T-helper 1 cell treated with Interleukin-12 subunit alpha and Interleukin-12 subunit beta and Interleukin-4 antibody, amounts not matched to agents 30 μg/mL and 1 μg/mL, for 36 hours (primary cell): ENCODE data around the gene PIGBOS1.
A peak's percentile ranks its signal among the peaks of the same experiment; 100 is the strongest.

ENCODE experiments used
- H3K27ac Mint-ChIP-seq: one replicate; pipeline ENCODE4 v1.8.0; 2021; ENCODE audit warnings: mild to moderate bottlenecking, mixed read lengths
- H3K27me3 Mint-ChIP-seq: one replicate; pipeline ENCODE4 v1.8.0; 2021; ENCODE audit warnings: low read depth, mixed read lengths
- H3K36me3 Mint-ChIP-seq: one replicate; pipeline ENCODE4 v1.8.0; 2021; ENCODE audit warnings: low read depth, mixed read lengths
- H3K4me1 Mint-ChIP-seq: one replicate; pipeline ENCODE4 v1.8.0; 2021; ENCODE audit warnings: low read depth, mixed read lengths
- H3K4me3 Mint-ChIP-seq: one replicate; pipeline ENCODE4 v1.8.0; 2021; ENCODE audit warnings: mild to moderate bottlenecking, moderate library complexity, mixed read lengths
- H3K9me3 Mint-ChIP-seq: one replicate; pipeline ENCODE4 v1.8.0; 2021; ENCODE audit warnings: mixed read lengths

Gene PIGBOS1

GRCh38 chr15:55318588-55319494 lies at the start of gene PIGBOS1, which contains the start of gene PIGB:
Gene PIGBOS1 (minus strand): TSS chr15:55319123. CDS start chr15:55317792, 1,331 bp downstream.
Gene PIGB (plus strand): TSS chr15:55319222. CDS start chr15:55319251, 29 bp downstream.
- Mint-ChIP-seq H3K27me3 (no peaks in the 10 kb centered on the region), H3K36me3 (peaks cover 24% of the 10 kb centered on the region), H3K4me3 (peak within 1 kb of the TSS; percentile 97), H3K9me3 (no peaks in the 10 kb centered on the region), H3K4me1 (peaks cover 46% of the 10 kb centered on the region), H3K27ac (peak within 1 kb of the TSS; percentile 96)

GRCh38 chr15:55366981-55367380 lies 48.1 kb upstream of the PIGBOS1 start:
- Mint-ChIP-seq H3K4me1 (no peaks in the 10 kb centered on the region), H3K36me3 (peaks cover 10% of the 10 kb centered on the region)

GRCh38 chr15:55362641-55363040 lies 43.7 kb upstream of the PIGBOS1 start:
- H3K4me3 Mint-ChIP-seq, result no peak overlapping the region
- H3K4me1 Mint-ChIP-seq, result no peaks in the 10 kb centered on the region
- H3K36me3 Mint-ChIP-seq, result peaks cover 11% of the 10 kb centered on the region
- no peaks in the 10 kb centered on the region for H3K27me3 Mint-ChIP-seq
- no peaks in the 10 kb centered on the region for H3K9me3 Mint-ChIP-seq
- H3K27ac Mint-ChIP-seq, result no peak overlapping the region

More at GRCh38 chr15:55366981-55367380, 48.1 kb upstream of the PIGBOS1 start:
- Mint-ChIP-seq H3K4me3 (no peak overlapping the region), H3K27me3 (no peaks in the 10 kb centered on the region), H3K9me3 (no peaks in the 10 kb centered on the region), H3K27ac (no peak overlapping the region)

GRCh38 chr15:55361048-55361447 lies 42.1 kb upstream of the PIGBOS1 start:
- no peak overlapping the region for H3K27ac Mint-ChIP-seq
- H3K36me3 Mint-ChIP-seq, result peaks cover 17% of the 10 kb centered on the region
- no peaks in the 10 kb centered on the region for H3K9me3 Mint-ChIP-seq
- H3K27me3 Mint-ChIP-seq, result no peaks in the 10 kb centered on the region
- H3K4me3 Mint-ChIP-seq, result no peak overlapping the region
- no peaks in the 10 kb centered on the region for H3K4me1 Mint-ChIP-seq

- Mint-ChIP-seq H3K36me3 (peaks cover 20% of the 10 kb centered on the region), H3K27me3 (no peaks in the 10 kb centered on the region), H3K9me3 (no peaks in the 10 kb centered on the region), H3K4me1 (no peaks in the 10 kb centered on the region), H3K27ac (no peak overlapping the region), H3K4me3 (no peak overlapping the region)
These were observed 41.3 kb upstream of the PIGBOS1 start for GRCh38 chr15:55360256-55360655.

- H3K36me3 Mint-ChIP-seq, result peaks cover 25% of the 10 kb centered on the region
These were observed 39.5 kb upstream of the PIGBOS1 start for GRCh38 chr15:55358471-55358870.

GRCh38 chr15:55357774-55358173 lies 38.9 kb upstream of the PIGBOS1 start:
- Mint-ChIP-seq H3K4me3 (no peak overlapping the region), H3K27ac (no peak overlapping the region), H3K36me3 (peaks cover 25% of the 10 kb centered on the region), H3K9me3 (no peaks in the 10 kb centered on the region), H3K27me3 (no peaks in the 10 kb centered on the region), H3K4me1 (no peaks in the 10 kb centered on the region)

More at GRCh38 chr15:55358471-55358870, 39.5 kb upstream of the PIGBOS1 start:
- H3K4me3 Mint-ChIP-seq, result no peak overlapping the region
- no peaks in the 10 kb centered on the region for H3K9me3 Mint-ChIP-seq
- H3K27me3 Mint-ChIP-seq, result no peaks in the 10 kb centered on the region
- H3K4me1 Mint-ChIP-seq, result no peaks in the 10 kb centered on the region
- H3K27ac Mint-ChIP-seq, result no peak overlapping the region

GRCh38 chr15:55356985-55357585 lies 38.2 kb upstream of the PIGBOS1 start:
- Mint-ChIP-seq H3K27ac (no peak overlapping the region), H3K27me3 (no peaks in the 10 kb centered on the region), H3K4me1 (no peaks in the 10 kb centered on the region), H3K4me3 (no peak overlapping the region), H3K9me3 (no peaks in the 10 kb centered on the region), H3K36me3 (peaks cover 25% of the 10 kb centered on the region)

GRCh38 chr15:55353025-55353424 lies 34.1 kb upstream of the PIGBOS1 start:
- Mint-ChIP-seq H3K4me3 (no peak overlapping the region), H3K4me1 (no peaks in the 10 kb centered on the region), H3K27ac (no peak overlapping the region), H3K9me3 (no peaks in the 10 kb centered on the region), H3K36me3 (peaks cover 20% of the 10 kb centered on the region), H3K27me3 (no peaks in the 10 kb centered on the region)

GRCh38 chr15:55349282-55349681 lies 30.4 kb upstream of the PIGBOS1 start:
- peaks cover 16% of the 10 kb centered on the region for H3K36me3 Mint-ChIP-seq
- H3K27ac Mint-ChIP-seq, result no peak overlapping the region
- H3K27me3 Mint-ChIP-seq, result no peaks in the 10 kb centered on the region

GRCh38 chr15:55348281-55348778 lies 29.4 kb upstream of the PIGBOS1 start:
- Mint-ChIP-seq H3K4me1 (no peaks in the 10 kb centered on the region), H3K4me3 (no peak overlapping the region), H3K27me3 (no peaks in the 10 kb centered on the region), H3K27ac (no peak overlapping the region), H3K9me3 (no peaks in the 10 kb centered on the region), H3K36me3 (peaks cover 19% of the 10 kb centered on the region)

More at GRCh38 chr15:55349282-55349681, 30.4 kb upstream of the PIGBOS1 start:
- H3K4me1 Mint-ChIP-seq, result no peaks in the 10 kb centered on the region
- no peaks in the 10 kb centered on the region for H3K9me3 Mint-ChIP-seq
- H3K4me3 Mint-ChIP-seq, result no peak overlapping the region

GRCh38 chr15:55344206-55344605 lies 25.3 kb upstream of the PIGBOS1 start:
- Mint-ChIP-seq H3K4me1 (no peaks in the 10 kb centered on the region), H3K4me3 (no peak overlapping the region), H3K36me3 (peaks cover 24% of the 10 kb centered on the region), H3K27ac (no peak overlapping the region), H3K27me3 (no peaks in the 10 kb centered on the region), H3K9me3 (no peaks in the 10 kb centered on the region)

GRCh38 chr15:55343168-55343567 lies 24.2 kb upstream of the PIGBOS1 start:
- Mint-ChIP-seq H3K36me3 (peaks cover 25% of the 10 kb centered on the region), H3K4me1 (no peaks in the 10 kb centered on the region), H3K4me3 (no peak overlapping the region), H3K9me3 (no peaks in the 10 kb centered on the region), H3K27ac (no peak overlapping the region), H3K27me3 (no peaks in the 10 kb centered on the region)

- H3K27ac Mint-ChIP-seq, result no peak overlapping the region
- no peaks in the 10 kb centered on the region for H3K9me3 Mint-ChIP-seq
- H3K4me3 Mint-ChIP-seq, result no peak overlapping the region
- H3K4me1 Mint-ChIP-seq, result no peaks in the 10 kb centered on the region
- peaks cover 22% of the 10 kb centered on the region for H3K36me3 Mint-ChIP-seq
- no peaks in the 10 kb centered on the region for H3K27me3 Mint-ChIP-seq
These were observed 18.2 kb upstream of the PIGBOS1 start for GRCh38 chr15:55337160-55337559.

GRCh38 chr15:55334997-55335396 lies 16.1 kb upstream of the PIGBOS1 start:
- H3K36me3 Mint-ChIP-seq, result peaks cover 30% of the 10 kb centered on the region
- H3K4me3 Mint-ChIP-seq, result no peak overlapping the region
- H3K9me3 Mint-ChIP-seq, result no peaks in the 10 kb centered on the region
- no peaks in the 10 kb centered on the region for H3K4me1 Mint-ChIP-seq
- H3K27me3 Mint-ChIP-seq, result no peaks in the 10 kb centered on the region
- H3K27ac Mint-ChIP-seq, result no peak overlapping the region
